Measurements from ENCODE around the gene DNAH3.

DNA sequence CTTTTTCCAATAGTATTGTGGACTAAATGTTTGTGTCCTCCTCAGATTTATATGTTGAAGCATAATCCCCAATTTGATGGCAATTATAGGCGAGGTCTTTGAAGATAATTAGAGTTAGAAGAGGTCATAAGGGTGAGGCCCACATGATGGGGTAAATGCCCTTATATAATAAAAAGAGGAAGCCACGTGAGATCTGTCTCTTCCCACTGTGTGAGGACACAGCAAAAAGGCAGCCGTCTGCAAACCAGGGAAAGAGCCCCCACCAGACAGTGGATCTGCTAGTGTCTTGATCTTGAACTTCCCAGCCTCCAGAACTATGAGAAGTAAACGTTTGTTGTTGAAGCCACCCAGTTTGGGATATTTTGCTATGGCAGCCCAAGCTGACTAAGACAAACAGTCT is 174.1 kb downstream of the DNAH3 start:
- no peak for TF ChIP-seq YY1 (IDR thresholded peaks at IDR 0.05; ENCODE audit: insufficient read depth, insufficient read length)
- no peak for TF ChIP-seq SUZ12 (IDR thresholded peaks at IDR 0.05; ENCODE audit: extremely low read depth, insufficient read depth, insufficient read length)
- TF ChIP-seq ZNF274 (IDR thresholded peaks at IDR 0.05; ENCODE audit: low read depth, low read length): no peak

Data from NT2/D1 (cell line).